IMR-90 (cell line): ENCODE data around the gene GFER. TPM values are rescaled to one million over a fixed set of nuclear protein-coding genes. Genes with fewer than 3 reads are reported as not detected.

Source experiments
- ATAC-seq: fragments of 200-7000 bp; cut with Tn5 transposase; 2 replicates; pipeline ENCODE4 v1.9.1; 2020; ENCODE audit warnings: low read depth, mild to moderate bottlenecking, moderate library complexity
- BruUV-seq: library from RNA; stranded (reverse); fragments of 400-500 nt; replicated peaks from 2 replicates; lab custom pipeline; 2021; lab: Mats Ljungman, UMichigan
- CTCF ChIA-PET: fragments of 300-600 bp; formaldehyde crosslinking; extraction: SDS; loops from one replicate; lab custom pipeline; 2021; ENCODE audit warnings: antibody characterized with exemption; lab: Yijun Ruan, JAX
- POLR2A ChIA-PET: fragments of 300-600 bp; sonication (Branson Sonifier 250); formaldehyde crosslinking; loops from one replicate; lab custom pipeline; 2022; ENCODE audit warnings: antibody characterized with exemption; ENCODE audit not compliant: unreplicated experiment; lab: Charles Lee
- DNase-seq: peaks from one replicate; pipeline ENCODE4 v3.0.0; 2013
- H2AFZ ChIP-seq: replicated peaks from 2 replicates; pipeline ENCODE3; 2013; ENCODE audit warnings: low read length, mild to moderate bottlenecking; ENCODE audit not compliant: poor library complexity
- H2AK5ac ChIP-seq: 2 replicates; pipeline ENCODE4 v1.6.1; 2013; ENCODE audit warnings: low read depth, low read length, inconsistent platforms
- H2AK9ac ChIP-seq: replicated peaks from 2 replicates; pipeline ENCODE3; 2013; ENCODE audit warnings: mild to moderate bottlenecking, low read depth, low read length, moderate library complexity; ENCODE audit not compliant: poor library complexity
- H2BK120ac ChIP-seq: 2 replicates; pipeline ENCODE4 v1.6.1; 2013; ENCODE audit warnings: low read depth, low read length, inconsistent platforms
- H2BK15ac ChIP-seq: 3 replicates; pipeline ENCODE4 v1.6.1; 2013; ENCODE audit warnings: low read depth, low read length, inconsistent platforms
- H2BK20ac ChIP-seq: 2 replicates; pipeline ENCODE4 v1.6.1; 2013; ENCODE audit warnings: low read depth, mild to moderate bottlenecking, inconsistent platforms, low read length, moderate library complexity
- H2BK5ac ChIP-seq: 2 replicates; pipeline ENCODE4 v1.6.1; 2013; ENCODE audit warnings: mild to moderate bottlenecking, low read depth, low read length, inconsistent platforms; ENCODE audit not compliant: poor library complexity, severe bottlenecking
- H3K14ac ChIP-seq: replicated peaks from 2 replicates; pipeline ENCODE4 v1.6.1; 2013; ENCODE audit warnings: low read depth, low read length, inconsistent platforms
- H3K18ac ChIP-seq: 2 replicates; pipeline ENCODE4 v1.6.1; 2013; ENCODE audit warnings: low read depth, low read length, control low read depth
- H3K23ac ChIP-seq: 2 replicates; pipeline ENCODE4 v1.6.1; 2013; ENCODE audit warnings: low read depth, low read length, inconsistent platforms
- H3K27ac ChIP-seq: 2 replicates; pipeline ENCODE4 v1.5.1; 2013; ENCODE audit warnings: mild to moderate bottlenecking, control low read depth, low read length; ENCODE audit not compliant: insufficient read depth
- H3K27me3 ChIP-seq: 2 replicates; pipeline ENCODE4 v1.6.1; 2013; ENCODE audit warnings: low read length; ENCODE audit not compliant: control insufficient read depth, insufficient read depth
- H3K36me3 ChIP-seq: 2 replicates; pipeline ENCODE4 v1.6.1; 2013; ENCODE audit warnings: low read length, mixed read lengths; ENCODE audit not compliant: control insufficient read depth, insufficient read depth
- H3K4ac ChIP-seq: 2 replicates; pipeline ENCODE4 v1.6.1; 2013; ENCODE audit warnings: low read depth, low read length, inconsistent platforms
- H3K4me1 ChIP-seq: 2 replicates; pipeline ENCODE4 v1.6.1; 2013; ENCODE audit warnings: low read length, mixed read lengths; ENCODE audit not compliant: control insufficient read depth, insufficient read depth
- H3K4me2 ChIP-seq: 2 replicates; pipeline ENCODE4 v1.6.1; 2013; ENCODE audit warnings: low read depth, mild to moderate bottlenecking, control low read depth, low read length, moderate library complexity
- H3K4me3 ChIP-seq: 2 replicates; pipeline ENCODE4 v1.5.1; 2013; ENCODE audit warnings: low read depth, mild to moderate bottlenecking, control low read depth, low read length, moderate library complexity; ENCODE audit not compliant: insufficient read depth
- H3K56ac ChIP-seq: 2 replicates; pipeline ENCODE4 v1.6.1; 2013; ENCODE audit warnings: low read length, inconsistent platforms; ENCODE audit not compliant: insufficient read depth; ENCODE audit errors: extremely low read depth
- H3K79me1 ChIP-seq, 2 experiments: 2 replicates each; pipeline ENCODE4 v1.6.1; 2013; ENCODE audit warnings: low read length in 2 of 2, inconsistent platforms in 1 of 2, low read depth in 1 of 2
- H3K9ac ChIP-seq: 2 replicates; pipeline ENCODE4 v1.6.1; 2013; ENCODE audit warnings: low read depth, low read length, control low read depth
- H3K9me1 ChIP-seq: 2 replicates; pipeline ENCODE4 v1.6.1; 2013; ENCODE audit warnings: low read length, inconsistent platforms; ENCODE audit not compliant: insufficient read depth
- H3K9me3 ChIP-seq: 2 replicates; pipeline ENCODE4 v1.6.1; 2013; ENCODE audit warnings: low read length; ENCODE audit not compliant: control insufficient read depth, insufficient read depth
- H4K20me1 ChIP-seq: 2 replicates; pipeline ENCODE4 v1.6.1; 2013; ENCODE audit warnings: low read length, inconsistent platforms; ENCODE audit not compliant: insufficient read depth
- H4K5ac ChIP-seq: 2 replicates; pipeline ENCODE4 v1.6.1; 2013; ENCODE audit warnings: mild to moderate bottlenecking, low read depth, low read length, control low read depth
- H4K8ac ChIP-seq, 2 experiments: 2 replicates each; pipeline ENCODE4 v1.6.1; 2013; ENCODE audit warnings: low read depth in 2 of 2, low read length in 2 of 2, control low read depth in 1 of 2, inconsistent platforms in 1 of 2
- H4K91ac ChIP-seq: 2 replicates; pipeline ENCODE4 v1.6.1; 2013; ENCODE audit warnings: low read depth, low read length, inconsistent platforms; ENCODE audit not compliant: insufficient read depth
- MXI1 ChIP-seq: IDR thresholded peaks from 2 replicates; pipeline ENCODE4 v1.6.1; 2012; ENCODE audit warnings: low read depth, mild to moderate bottlenecking, low read length, moderate library complexity, borderline replicate concordance
- RAD21 ChIP-seq: IDR thresholded peaks from 2 replicates; pipeline ENCODE4 v1.6.1; 2012; ENCODE audit warnings: low read length, improper control_type of control experiment
- WGBS, 2 experiments: methylation state at CpG; one replicate each; pipeline versions ENCODE4 v1.1.5 to v1.1.7; 2013; ENCODE audit warnings: missing lambda C conversion rate in 2 of 2; ENCODE audit not compliant: insufficient read length in 1 of 2; ENCODE audit errors: extremely low coverage in 2 of 2; 5-methylcytosine and 5-hydroxymethylcytosine counted together
- dilution Hi-C: fragments of 300-500 bp; cut with HindIII; formaldehyde crosslinking; loops from one replicate; pipeline ENCODE4 v1.14.3; 2018; ENCODE audit warnings: low sequenced_read_pairs; ENCODE audit not compliant: unreplicated experiment
- in situ Hi-C: fragments of 300-500 bp; cut with MboI; formaldehyde crosslinking; loops from 3 replicates; pipeline ENCODE4 v1.14.3; 2019; ENCODE audit warnings: low sequenced_read_pairs, inconsistent platforms, mixed read lengths
- intact Hi-C: fragments of 100-400 bp; cut with micrococcal nuclease; formaldehyde crosslinking; loops from 2 replicates; pipeline ENCODE4 v1.10.0; 2022
- polyA plus RNA-seq, 3 experiments: library from polyadenylated mRNA; depleted of rRNA; stranded (reverse); fragments of >200 nt; gene quantifications; 2 replicates each; pipeline ENCODE4 v1.2.3, GENCODE V29; 2012; ENCODE audit warnings: low replicate concordance in 1 of 3
- total RNA-seq: library from RNA; depleted of rRNA; stranded (reverse); fragments of >200 nt; gene quantifications from 2 replicates; pipeline ENCODE4 v1.2.3, GENCODE V29; 2012
- TF ChIP-seq, protein P1 (sequence below): conservative IDR thresholded peaks from 2 replicates; pipeline ENCODE4 v1.5.1; 2012; ENCODE audit warnings: mild to moderate bottlenecking, low read depth, low read length, improper control_type of control experiment

The GFER gene
- total and polyA plus RNA-seq, 2 of the 4 experiments (the other 2 are of a cell fraction) = 6.8 to 19.8 TPM

DNA sequence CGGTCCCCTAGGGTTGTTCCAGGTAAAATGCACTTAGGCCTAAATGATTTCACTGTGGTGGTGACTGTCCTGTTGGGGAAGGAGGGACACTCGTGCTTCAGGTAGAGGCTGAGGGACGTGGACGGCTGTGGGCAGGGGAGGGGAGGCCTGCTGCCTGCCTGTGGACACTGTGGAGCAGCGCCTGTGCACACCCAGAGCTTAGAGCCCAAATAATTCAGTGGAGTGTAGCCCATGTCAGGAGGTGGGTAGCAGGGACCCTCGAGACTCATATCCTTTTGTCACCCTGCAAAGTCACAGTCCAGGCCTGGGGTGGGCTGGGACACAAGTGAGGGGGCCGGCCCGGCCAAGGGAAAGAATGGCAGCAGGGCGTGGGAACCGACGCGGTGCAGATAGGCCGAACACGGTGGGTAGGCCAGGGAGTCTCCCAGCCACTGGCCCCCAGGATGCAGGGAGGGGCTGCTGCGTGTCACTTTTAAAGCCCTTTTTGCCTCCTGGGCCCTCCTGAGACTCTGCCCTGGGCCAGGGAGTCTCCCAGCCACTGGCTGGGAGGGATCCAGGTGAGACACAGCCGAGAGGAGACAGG, 42.0 kb downstream of the GFER start (continued):
- TF ChIP-seq, protein P1, sequence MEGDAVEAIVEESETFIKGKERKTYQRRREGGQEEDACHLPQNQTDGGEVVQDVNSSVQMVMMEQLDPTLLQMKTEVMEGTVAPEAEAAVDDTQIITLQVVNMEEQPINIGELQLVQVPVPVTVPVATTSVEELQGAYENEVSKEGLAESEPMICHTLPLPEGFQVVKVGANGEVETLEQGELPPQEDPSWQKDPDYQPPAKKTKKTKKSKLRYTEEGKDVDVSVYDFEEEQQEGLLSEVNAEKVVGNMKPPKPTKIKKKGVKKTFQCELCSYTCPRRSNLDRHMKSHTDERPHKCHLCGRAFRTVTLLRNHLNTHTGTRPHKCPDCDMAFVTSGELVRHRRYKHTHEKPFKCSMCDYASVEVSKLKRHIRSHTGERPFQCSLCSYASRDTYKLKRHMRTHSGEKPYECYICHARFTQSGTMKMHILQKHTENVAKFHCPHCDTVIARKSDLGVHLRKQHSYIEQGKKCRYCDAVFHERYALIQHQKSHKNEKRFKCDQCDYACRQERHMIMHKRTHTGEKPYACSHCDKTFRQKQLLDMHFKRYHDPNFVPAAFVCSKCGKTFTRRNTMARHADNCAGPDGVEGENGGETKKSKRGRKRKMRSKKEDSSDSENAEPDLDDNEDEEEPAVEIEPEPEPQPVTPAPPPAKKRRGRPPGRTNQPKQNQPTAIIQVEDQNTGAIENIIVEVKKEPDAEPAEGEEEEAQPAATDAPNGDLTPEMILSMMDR = no peak

DNA sequence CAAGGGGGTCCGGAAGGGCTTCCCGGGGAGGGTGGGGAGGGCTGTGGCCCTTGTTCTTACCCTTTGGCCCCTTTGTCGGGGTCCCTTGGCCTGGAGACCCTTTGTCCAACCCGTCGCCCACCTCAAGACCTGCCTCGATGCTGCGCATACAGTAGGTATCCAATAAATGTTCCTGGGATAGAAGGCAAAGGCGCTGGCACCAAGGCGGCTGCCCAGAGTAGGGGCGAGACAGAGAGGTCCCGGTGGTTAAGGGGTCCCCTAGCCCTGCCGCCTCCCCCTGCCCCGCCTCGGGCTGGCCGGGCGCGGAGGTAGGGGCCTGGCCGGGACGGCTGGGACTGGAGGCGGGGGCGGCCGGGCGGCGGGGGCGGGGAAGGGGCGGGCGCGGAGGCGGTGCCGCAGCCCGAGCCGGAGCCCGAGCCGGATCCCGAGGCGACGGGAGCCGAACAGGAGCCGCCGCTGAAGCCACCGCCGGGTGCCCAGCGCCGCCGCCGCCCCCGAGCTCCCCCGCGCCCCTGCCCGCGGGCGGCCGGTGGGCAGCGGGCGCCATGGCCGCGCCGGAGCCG, 42.5 kb downstream of the GFER start, which contains the start of gene NHERF2:
NHERF2 (plus strand) TSS at position 442 of the 563 bp plus-strand sequence; CDS start at position 546, 104 bp downstream.
- Histone ChIP-seq H3K18ac (peak within 1 kb of the TSS; percentile 86), H3K36me3 (peaks cover 16% of the 10 kb centered on the region; the same call in 1 of the 2 replicates), H3K4me2 (peak within 1 kb of the TSS; percentile 97), H2BK15ac (peak within 1 kb of the TSS; percentile 69; the same call in 1 of the 3 replicates), H4K20me1 (peaks cover 15% of the 10 kb centered on the region), H2AK5ac (peak within 1 kb of the TSS; percentile 99), H3K9ac (peak within 1 kb of the TSS; percentile 92), H3K56ac (no peak within 1 kb of the TSS; the same call in 1 of the 2 replicates), H3K14ac (peak within 1 kb of the TSS; percentile 97), H4K8ac (peak within 1 kb of the TSS; percentile 85 to 86; a peak in 3 of 4 replicates), H4K5ac (peak within 1 kb of the TSS; percentile 96), H3K79me1 (peaks cover 6 to 44% of the 10 kb centered on the region in 2 experiments), H2BK20ac (peak within 1 kb of the TSS; percentile 57), H3K4me3 (peak within 1 kb of the TSS; percentile 70), H2AFZ (peak within 1 kb of the TSS; percentile 93), H3K9me3 (no peaks in the 10 kb centered on the region), H3K27ac (peak within 1 kb of the TSS; percentile 75), H3K4me1 (peaks cover 20% of the 10 kb centered on the region), H2BK120ac (peak within 1 kb of the TSS; percentile 85), H2AK9ac (peak within 1 kb of the TSS; percentile 96), H3K9me1 (peaks cover 9% of the 10 kb centered on the region), H2BK5ac (peak within 1 kb of the TSS; percentile 82), H3K23ac (peak within 1 kb of the TSS; percentile 94), H3K27me3 (no peaks in the 10 kb centered on the region), H4K91ac (peak within 1 kb of the TSS; percentile 80), H3K4ac (peak within 1 kb of the TSS; percentile 93)
- intact Hi-C loops (no loop called here), in situ Hi-C loops (no loop called here), dilution Hi-C loops (no loop called here)
- ATAC-seq = peak; percentile 57
- BruUV-seq = no TSS peak
- 2% methylated on average over 26 of the region's 59 CpGs; no CpG with 5 or more reads in 1 of the 2 experiments for WGBS, 2 experiments
- DNase-seq = no peak
- ChIA-PET CTCF (no interaction called here), POLR2A (interaction anchor here (0.6 kb wide), 1 partner anchor 130 kb away, joined by 6 read pairs; no protein-coding TSS in a partner anchor)
- TF ChIP-seq MXI1 (peak; percentile 8; the same call in 1 of the 2 replicates), RAD21 (no peak)
